RWPE2 (cell line): Measurements from ENCODE around the gene PLXNB1.

Experiments used
- ATAC-seq: fragments of 200-7000 bp; cut with Tn5 transposase; 3 replicates; pipeline ENCODE4 v1.9.1; 2021; ENCODE audit warnings: low read depth
- DNase-seq: peaks from one replicate; pipeline ENCODE4 v3.0.0-alpha.2; 2020; ENCODE audit warnings: low spot score
- H3K27ac ChIP-seq: fragments of 450-650 bp; 2 replicates; pipeline ENCODE4 v1.5.1; 2017; ENCODE audit warnings: mild to moderate bottlenecking; ENCODE audit not compliant: poor library complexity, severe bottlenecking
- H3K27me3 ChIP-seq: fragments of 250-450 bp; sonication (Bioruptor Pico); 2 replicates; pipeline ENCODE4 v1.5.1; 2021; ENCODE audit warnings: mild to moderate bottlenecking, moderate library complexity; ENCODE audit not compliant: insufficient read depth, poor library complexity, severe bottlenecking
- H3K36me3 ChIP-seq: fragments of 250-450 bp; sonication (Bioruptor Pico); 2 replicates; pipeline ENCODE4 v1.5.1; 2020; ENCODE audit warnings: low read depth, mild to moderate bottlenecking, moderate library complexity
- H3K4me1 ChIP-seq: fragments of 250-450 bp; sonication (Bioruptor Pico); 2 replicates; pipeline ENCODE4 v1.5.1; 2021; ENCODE audit warnings: mild to moderate bottlenecking, moderate library complexity; ENCODE audit not compliant: insufficient read depth, poor library complexity, severe bottlenecking
- H3K4me3 ChIP-seq: fragments of 250-450 bp; sonication (Bioruptor Pico); 2 replicates; pipeline ENCODE4 v1.5.1; 2021; ENCODE audit warnings: mild to moderate bottlenecking, moderate library complexity; ENCODE audit not compliant: severe bottlenecking
- H3K9me3 ChIP-seq: fragments of 250-450 bp; sonication (Bioruptor Pico); 2 replicates; pipeline ENCODE4 v1.5.1; 2021; ENCODE audit warnings: mild to moderate bottlenecking, moderate library complexity; ENCODE audit not compliant: severe bottlenecking
- CTCF ChIP-seq: fragments of 450-650 bp; IDR thresholded peaks from one replicate; pipeline ENCODE4 v1.5.1; 2017; ENCODE audit warnings: mild to moderate bottlenecking, moderate library complexity; ENCODE audit not compliant: poor library complexity, severe bottlenecking

Gene PLXNB1, protein sequence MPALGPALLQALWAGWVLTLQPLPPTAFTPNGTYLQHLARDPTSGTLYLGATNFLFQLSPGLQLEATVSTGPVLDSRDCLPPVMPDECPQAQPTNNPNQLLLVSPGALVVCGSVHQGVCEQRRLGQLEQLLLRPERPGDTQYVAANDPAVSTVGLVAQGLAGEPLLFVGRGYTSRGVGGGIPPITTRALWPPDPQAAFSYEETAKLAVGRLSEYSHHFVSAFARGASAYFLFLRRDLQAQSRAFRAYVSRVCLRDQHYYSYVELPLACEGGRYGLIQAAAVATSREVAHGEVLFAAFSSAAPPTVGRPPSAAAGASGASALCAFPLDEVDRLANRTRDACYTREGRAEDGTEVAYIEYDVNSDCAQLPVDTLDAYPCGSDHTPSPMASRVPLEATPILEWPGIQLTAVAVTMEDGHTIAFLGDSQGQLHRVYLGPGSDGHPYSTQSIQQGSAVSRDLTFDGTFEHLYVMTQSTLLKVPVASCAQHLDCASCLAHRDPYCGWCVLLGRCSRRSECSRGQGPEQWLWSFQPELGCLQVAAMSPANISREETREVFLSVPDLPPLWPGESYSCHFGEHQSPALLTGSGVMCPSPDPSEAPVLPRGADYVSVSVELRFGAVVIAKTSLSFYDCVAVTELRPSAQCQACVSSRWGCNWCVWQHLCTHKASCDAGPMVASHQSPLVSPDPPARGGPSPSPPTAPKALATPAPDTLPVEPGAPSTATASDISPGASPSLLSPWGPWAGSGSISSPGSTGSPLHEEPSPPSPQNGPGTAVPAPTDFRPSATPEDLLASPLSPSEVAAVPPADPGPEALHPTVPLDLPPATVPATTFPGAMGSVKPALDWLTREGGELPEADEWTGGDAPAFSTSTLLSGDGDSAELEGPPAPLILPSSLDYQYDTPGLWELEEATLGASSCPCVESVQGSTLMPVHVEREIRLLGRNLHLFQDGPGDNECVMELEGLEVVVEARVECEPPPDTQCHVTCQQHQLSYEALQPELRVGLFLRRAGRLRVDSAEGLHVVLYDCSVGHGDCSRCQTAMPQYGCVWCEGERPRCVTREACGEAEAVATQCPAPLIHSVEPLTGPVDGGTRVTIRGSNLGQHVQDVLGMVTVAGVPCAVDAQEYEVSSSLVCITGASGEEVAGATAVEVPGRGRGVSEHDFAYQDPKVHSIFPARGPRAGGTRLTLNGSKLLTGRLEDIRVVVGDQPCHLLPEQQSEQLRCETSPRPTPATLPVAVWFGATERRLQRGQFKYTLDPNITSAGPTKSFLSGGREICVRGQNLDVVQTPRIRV (N-terminal part only)

DNA sequence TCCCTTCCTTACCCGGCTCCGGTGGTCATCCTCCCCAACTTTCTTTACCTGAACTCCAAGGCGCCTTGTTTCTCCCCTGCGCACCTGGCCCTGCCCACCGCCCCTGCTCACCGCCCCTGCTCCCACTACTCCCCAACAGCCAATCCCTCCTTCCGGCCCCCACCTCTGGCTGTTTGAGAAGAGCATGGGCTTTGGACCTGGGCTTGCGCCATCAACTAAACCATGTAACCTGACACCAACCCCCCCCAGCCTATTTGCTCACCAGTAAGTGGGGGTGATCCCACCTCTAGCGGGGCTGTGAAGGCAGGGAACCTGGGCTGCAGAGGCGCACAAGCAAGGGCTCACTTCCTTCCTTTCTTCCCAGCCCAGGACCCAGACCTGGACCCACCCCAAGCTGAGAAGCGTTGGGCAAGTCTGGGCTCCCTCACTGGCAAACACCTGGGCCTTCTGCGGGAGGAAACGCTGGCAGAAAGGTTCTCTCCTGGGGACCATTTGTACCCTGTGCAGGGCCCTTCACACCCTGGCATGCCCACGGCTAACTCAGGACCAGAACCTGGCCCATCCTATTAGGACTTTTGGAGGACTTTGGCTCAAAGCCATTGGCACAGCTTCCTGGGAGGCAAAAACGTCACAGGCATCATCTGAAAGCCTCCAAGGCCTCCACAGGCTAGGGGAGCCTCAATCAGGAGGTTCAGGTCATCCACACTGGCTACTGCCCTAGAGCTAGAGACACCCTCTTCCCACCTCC is at the start of gene PLXNB1:
PLXNB1 (minus strand) TSS at position 127 of the 748 bp plus-strand sequence. CDS start 5,475 bp downstream, outside the sequence.
- Histone ChIP-seq H3K27ac (peak within 1 kb of the TSS; percentile 92), H3K36me3 (peaks cover 46% of the 10 kb centered on the region), H3K4me1 (peaks cover 65% of the 10 kb centered on the region), H3K4me3 (peak within 1 kb of the TSS; percentile 84), H3K9me3 (no peaks in the 10 kb centered on the region), H3K27me3 (no peaks in the 10 kb centered on the region)
- TF ChIP-seq CTCF, result no peak
- DNase-seq (peak; percentile 96), ATAC-seq (peak; percentile 63)

GRCh38 chr3:48478626-48479555 is 49.0 kb upstream of the PLXNB1 start:
- DNase-seq (no peak), ATAC-seq (no peak; the same call in 2 of the 3 replicates)
- Histone ChIP-seq H3K4me1 (no peaks in the 10 kb centered on the region), H3K27me3 (no peaks in the 10 kb centered on the region), H3K36me3 (0 out of 2 replicates have a peak, but pooled peaks cover 8% of the 10 kb centered on the region), H3K9me3 (no peaks in the 10 kb centered on the region), H3K27ac (no peak overlapping the region), H3K4me3 (no peak overlapping the region)
- TF ChIP-seq CTCF, result no peak

DNA sequence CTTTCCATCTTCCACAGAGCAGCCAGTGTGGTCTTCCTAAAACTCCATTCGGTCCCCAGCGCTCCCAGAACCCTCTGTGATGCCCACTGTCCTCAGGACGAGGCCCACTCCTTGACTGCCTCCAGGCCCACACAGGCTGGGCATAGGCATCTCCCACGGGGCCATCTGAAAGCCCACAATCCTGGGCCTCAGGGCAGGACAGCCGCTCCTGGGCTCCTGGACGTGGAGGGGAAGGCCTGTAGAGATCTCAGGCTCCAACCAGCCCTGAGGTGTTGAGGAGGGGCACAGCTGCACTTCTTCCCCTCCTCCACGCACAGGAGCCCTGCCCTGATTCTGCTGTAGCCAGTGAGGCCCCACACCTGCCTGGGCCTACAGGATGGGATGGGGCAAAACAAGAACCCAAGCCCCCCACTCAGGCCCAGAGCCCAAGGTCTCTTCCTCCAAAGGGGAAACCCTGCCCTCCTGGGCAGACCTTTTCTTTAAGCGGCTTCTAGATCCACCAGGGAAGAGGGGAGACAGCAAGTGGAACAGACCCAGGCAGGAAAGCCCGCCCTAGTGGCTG is 48.2 kb upstream of the PLXNB1 start:
- H3K4me3 ChIP-seq, result no peak overlapping the region

More for the DNA sequence above, 48.2 kb upstream of the PLXNB1 start:
- peaks cover 5% of the 10 kb centered on the region for H3K4me1 ChIP-seq
- H3K36me3 ChIP-seq, result 0 out of 2 replicates have a peak, but pooled peaks cover 8% of the 10 kb centered on the region
- no peak for TF ChIP-seq CTCF
- DNase-seq (no peak), ATAC-seq (no peak)
- no peak overlapping the region for H3K27ac ChIP-seq
- H3K27me3 ChIP-seq, result no peaks in the 10 kb centered on the region
- no peaks in the 10 kb centered on the region for H3K9me3 ChIP-seq
